22Rv1 (cell line): ENCODE measurements around the gene CCDC187.

Experiments
- H3K27ac ChIP-seq: fragments of 450-650 bp; 2 replicates; pipeline ENCODE4 v1.5.1; 2017
- ZFX ChIP-seq: fragments of 450-650 bp; IDR thresholded peaks from 2 replicates; pipeline ENCODE4 v1.6.1; 2017; ENCODE audit warnings: antibody characterized with exemption, borderline replicate concordance
- TF ChIP-seq, protein P1 (sequence below): fragments of 450-650 bp; IDR thresholded peaks from 2 replicates; pipeline ENCODE4 v1.5.1; 2017; ENCODE audit warnings: mild to moderate bottlenecking

The CCDC187 gene

DNA sequence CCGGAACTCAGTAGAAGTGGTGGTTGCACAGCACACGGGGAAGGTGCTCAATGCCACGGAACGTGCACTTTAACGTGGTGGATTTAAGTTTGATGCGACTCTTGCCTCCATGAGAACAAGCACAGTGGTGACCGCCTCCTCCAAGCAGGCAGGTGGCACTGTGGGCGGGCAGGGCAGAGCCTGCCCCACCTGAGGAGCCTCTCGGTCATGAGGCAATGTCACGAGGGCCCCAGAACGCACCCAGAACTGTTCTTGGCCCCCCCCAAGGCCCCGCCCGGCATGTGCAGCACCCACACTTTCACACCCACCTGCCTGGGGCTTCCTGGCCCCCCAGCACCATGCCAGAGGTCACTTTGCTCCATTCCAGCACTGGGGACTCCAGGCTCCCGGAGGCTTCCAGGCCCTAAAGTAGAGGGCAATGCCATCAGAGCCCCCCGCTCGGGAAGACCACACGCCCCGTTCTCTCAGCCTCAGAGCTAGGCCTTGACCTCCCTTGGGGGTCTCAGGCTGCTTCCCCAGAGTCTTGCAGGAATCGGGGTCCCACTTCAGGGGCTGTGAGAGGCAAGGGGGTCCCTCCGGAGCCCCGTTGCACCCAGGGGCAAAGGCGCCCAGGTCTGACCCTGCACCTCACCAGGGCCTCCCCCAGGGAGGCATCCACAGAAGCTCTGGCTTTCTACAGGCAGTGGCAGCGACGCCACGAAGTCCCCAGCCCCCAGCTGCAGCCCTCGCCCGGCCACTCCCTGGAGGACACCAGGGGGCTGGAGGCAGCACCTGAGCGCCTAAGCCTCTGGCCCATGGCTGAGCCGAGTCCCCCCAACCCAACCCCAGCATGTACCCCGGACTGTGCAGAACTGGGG is 14.0 kb downstream of the CCDC187 start:
- TF ChIP-seq ZFX: no peak
- TF ChIP-seq, protein P1, sequence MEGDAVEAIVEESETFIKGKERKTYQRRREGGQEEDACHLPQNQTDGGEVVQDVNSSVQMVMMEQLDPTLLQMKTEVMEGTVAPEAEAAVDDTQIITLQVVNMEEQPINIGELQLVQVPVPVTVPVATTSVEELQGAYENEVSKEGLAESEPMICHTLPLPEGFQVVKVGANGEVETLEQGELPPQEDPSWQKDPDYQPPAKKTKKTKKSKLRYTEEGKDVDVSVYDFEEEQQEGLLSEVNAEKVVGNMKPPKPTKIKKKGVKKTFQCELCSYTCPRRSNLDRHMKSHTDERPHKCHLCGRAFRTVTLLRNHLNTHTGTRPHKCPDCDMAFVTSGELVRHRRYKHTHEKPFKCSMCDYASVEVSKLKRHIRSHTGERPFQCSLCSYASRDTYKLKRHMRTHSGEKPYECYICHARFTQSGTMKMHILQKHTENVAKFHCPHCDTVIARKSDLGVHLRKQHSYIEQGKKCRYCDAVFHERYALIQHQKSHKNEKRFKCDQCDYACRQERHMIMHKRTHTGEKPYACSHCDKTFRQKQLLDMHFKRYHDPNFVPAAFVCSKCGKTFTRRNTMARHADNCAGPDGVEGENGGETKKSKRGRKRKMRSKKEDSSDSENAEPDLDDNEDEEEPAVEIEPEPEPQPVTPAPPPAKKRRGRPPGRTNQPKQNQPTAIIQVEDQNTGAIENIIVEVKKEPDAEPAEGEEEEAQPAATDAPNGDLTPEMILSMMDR: peak; percentile 55

DNA sequence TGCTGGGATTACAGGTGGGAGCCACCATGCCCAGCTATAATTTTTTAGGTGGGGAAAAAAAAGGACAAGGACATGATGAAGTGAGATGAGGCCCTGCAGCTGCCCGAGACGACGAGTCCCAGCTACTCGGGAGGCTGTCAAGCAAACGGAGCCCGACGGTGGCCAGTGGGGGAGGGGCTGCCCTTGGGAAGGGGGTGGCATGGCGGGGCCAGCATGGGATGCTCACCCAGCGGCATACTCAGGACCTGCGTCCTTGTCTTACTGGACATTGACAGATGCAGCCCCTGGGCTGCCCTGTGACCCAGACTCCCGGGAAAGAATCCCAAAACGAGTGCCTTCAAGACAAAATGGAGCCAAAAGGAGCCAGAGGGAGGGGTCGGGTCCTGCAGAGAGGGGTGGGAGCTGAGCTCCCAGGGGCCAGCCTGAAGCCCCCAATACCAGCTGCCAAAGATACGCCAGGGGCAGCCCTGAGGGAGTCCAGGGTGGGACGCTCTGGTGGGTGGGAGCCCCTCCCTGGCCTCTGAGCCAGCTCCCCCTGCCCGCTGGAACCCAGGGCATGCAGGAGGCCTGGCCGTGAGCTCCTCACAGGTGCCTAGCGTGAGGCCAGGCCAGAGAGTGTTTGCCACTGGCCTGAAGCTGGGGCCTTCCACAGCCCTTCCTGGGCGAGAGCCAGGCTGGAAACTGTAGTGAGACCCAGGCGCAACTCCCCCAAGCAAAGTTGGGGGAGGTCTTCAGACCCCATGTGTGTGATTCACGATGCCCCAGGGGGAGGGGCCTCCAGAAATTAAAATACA is 15.7 kb downstream of the CCDC187 start:
- no peak overlapping the region for H3K27ac ChIP-seq
- no peak for TF ChIP-seq ZFX
- TF ChIP-seq, protein P1: no peak

More for the DNA sequence above, 14.0 kb downstream of the CCDC187 start:
- no peak overlapping the region for H3K27ac ChIP-seq

DNA sequence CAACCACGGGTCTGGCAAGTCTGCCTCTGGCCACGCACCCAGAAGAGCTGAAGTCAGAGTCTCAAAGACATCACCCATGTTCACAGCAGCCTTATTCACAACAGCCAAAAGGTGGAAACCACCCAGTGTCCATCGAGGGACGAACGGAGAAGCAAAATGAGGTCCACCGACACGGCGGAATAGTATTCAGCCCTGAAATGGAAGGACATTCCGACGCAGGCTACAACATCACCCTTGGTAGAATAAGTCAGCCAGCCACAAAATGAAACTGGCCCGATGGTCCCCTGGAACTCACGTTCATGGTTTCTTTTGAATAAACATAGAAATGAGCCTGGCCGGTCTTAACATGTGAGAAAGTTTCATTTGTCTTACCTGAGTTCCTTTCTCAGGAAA is 16.9 kb downstream of the CCDC187 start:
- no peak overlapping the region for H3K27ac ChIP-seq
- TF ChIP-seq, protein P1: no peak
- no peak for TF ChIP-seq ZFX

DNA sequence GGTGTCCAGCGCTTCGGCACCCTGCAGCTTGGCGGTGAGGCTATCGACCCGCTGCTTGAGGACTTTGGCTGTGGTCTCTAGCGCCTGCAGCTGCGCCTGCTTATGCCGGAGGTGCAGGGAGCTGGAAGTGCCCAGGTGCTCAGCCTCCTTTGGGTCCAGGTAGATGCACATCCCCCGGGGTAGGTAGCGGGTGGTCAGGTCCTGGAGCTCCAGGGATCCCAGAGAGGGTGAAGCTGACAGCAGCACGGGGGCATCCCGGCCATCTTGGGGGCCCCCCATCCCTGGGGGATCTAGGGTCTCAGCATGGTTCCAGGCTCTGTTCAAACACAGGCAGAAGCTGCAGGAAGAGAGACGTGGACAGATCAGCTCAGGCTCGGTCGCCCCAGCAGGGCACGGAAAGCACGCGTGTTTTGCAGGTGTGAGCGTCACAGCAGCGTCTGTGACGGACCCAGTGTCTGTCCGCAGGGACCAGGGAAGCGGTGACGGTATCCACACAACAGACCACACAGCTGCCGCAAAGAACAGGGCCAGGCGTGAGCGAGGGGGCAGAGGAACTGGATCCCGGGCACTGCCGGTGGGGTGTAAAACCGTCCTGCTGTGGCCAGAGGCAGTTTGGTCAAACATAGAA is 17.4 kb downstream of the CCDC187 start:
- H3K27ac ChIP-seq: no peak overlapping the region
- no peak for TF ChIP-seq ZFX
- TF ChIP-seq, protein P1: no peak

DNA sequence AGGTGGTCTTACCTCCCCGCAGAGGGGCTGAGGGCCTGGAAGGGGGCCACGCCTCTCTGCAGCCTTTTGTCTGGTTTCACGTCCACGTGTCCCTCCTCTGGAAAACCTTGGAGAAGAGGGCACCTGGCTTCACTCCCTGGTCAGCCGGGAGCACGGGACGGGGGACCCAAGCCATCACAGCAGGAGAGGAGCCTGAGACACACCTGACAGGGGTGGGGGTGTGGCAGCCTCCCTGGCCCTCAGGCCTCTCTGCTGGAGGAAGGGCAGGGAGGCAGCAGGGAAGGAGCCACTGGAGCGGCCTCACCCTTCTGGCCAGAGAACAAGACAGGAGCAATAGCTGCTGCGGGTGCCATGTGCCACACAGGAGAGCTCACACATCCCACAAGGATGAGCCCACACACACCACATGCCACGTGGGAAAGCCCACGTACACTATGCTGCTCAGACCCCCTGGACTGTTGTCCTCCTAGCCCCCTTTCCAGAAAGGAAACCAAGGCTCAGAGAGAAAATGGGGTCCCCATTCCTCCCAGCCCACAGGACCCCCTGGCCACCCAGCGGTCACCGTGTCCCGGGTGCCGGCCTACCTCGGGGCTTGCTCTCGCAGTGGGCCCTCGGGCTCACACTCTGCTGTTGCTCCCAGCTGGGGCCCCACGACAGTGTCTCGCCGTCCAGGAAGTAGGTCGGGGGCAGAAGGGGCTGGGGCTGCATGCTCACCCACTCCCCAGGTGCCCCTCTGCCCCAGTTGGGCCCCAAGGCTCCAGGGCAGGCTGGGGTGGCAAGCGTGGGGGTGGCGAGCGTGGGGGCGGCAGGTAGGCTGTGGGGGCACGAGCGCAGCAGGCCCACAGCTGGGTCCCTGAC is 18.2 kb downstream of the CCDC187 start:
- no peak for TF ChIP-seq ZFX
- TF ChIP-seq, protein P1: no peak
- H3K27ac ChIP-seq: no peak overlapping the region

DNA sequence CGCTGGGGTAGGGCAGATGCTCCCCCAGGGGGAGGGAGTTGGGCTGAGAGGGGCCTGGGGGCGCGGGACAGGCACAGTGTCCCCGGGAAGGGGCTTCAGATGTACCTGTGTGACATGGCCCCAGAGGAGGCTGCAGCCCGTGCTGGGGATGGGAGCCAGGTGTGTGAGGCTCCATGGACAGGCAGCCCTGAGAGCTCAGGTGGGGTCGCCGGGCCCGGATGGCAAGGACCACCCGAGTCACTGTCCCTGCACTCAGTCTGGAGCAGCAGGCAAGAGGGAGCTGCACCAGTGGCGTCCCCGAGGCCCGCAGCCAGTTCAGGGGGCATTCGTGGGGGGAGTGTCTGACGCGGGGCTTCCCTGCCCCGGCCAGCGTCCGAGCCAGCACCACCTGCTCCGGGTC is 18.9 kb downstream of the CCDC187 start:
- no peak for TF ChIP-seq ZFX
- TF ChIP-seq, protein P1: no peak
- H3K27ac ChIP-seq: no peak overlapping the region
